ENCODE results near the gene RNU1-1. TPM values are rescaled to one million over a fixed set of nuclear protein-coding genes. Genes with fewer than 3 reads are reported as not detected.
"Not testable (repeated sequence)": the region's sequence is repeated elsewhere in the genome, so short reads cannot be mapped to it uniquely, and the experiment has no call there.

The RNU1-1 gene
- total RNA-seq, 1 experiment from 2014 or later, result not detected

DNA sequence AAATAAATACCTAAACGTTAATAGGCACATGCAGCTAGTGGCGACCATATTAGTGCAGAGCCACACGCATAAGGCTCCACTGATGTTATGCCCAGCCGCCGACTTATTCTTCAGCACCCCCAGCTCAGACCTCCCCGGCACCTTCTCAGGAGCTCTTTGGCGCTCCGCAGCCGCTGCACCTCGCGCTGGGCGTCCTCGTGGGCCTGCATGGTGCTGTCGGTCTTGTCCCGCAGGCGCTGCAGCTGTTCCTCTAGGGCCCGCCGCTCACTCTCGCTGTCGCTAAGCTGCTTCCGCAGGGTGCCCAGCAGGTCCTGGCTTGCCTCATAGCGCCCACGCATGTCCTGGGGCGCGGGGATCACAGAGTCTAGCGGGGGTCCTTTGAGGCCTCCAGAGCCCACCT lies 30.9 kb downstream of the RNU1-1 start:
- not testable (repeated sequence) for H3K36me3 ChIP-seq, H3K9me3 ChIP-seq, H3K27me3 ChIP-seq, DNase-seq, H3K4me3 ChIP-seq

- DNase-seq, result no peak
- no peak overlapping the region for H3K4me3 ChIP-seq
- no peaks in the 10 kb centered on the region; the same call in 1 of the 2 replicates for H3K36me3 ChIP-seq
- H3K9me3 ChIP-seq, result no peaks in the 10 kb centered on the region
- H3K27me3 ChIP-seq, result no peaks in the 10 kb centered on the region
Observed at GRCh38 chr1:16478091-16478490, 36.0 kb downstream of the RNU1-1 start.

GRCh38 chr1:16475771-16476770 lies 38.0 kb downstream of the RNU1-1 start:
- not testable (repeated sequence) for H3K9me3 ChIP-seq, H3K36me3 ChIP-seq, DNase-seq, H3K27me3 ChIP-seq, H3K4me3 ChIP-seq

GRCh38 chr1:16474891-16475290 lies 39.2 kb downstream of the RNU1-1 start:
- DNase-seq, H3K36me3 ChIP-seq, H3K4me3 ChIP-seq, H3K9me3 ChIP-seq, H3K27me3 ChIP-seq: not testable (repeated sequence)

DNA sequence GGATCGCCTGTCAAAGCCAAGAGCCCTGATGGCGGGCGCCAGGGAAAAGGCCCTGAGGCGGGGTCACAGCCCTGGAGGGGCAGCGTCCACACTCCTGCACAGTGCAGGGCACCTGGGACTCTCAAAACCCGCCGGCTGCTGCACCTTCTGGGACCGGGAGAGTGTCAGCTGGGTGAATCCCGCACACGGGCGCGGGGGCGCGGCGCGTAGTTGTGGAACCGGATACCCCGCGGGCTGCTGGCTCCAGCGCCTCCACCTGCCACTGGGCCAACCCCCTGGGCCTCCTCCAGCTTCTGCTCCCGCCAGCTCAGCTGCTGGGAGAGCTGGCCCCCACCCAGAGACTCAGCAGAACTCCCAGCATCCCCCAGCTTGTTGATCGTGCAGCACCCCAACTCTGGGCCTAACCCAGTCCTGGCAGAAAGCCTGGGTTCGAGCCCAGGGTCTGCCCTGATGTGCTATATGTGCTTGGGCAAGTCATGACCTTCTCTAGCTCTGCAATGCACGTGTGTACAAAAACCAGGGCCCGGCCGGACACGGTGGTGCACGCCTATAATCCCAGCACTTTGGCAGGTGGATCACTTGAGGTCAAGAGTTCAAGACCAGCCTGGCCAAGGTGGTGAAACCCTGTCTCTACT lies 39.8 kb downstream of the RNU1-1 start:
- Histone ChIP-seq H3K27me3 (no peaks in the 10 kb centered on the region), H3K4me3 (no peak overlapping the region), H3K36me3 (no peaks in the 10 kb centered on the region; the same call in 1 of the 2 replicates), H3K9me3 (no peaks in the 10 kb centered on the region)
- DNase-seq, result no peak

GRCh38 chr1:16468558-16468957 lies 45.5 kb downstream of the RNU1-1 start:
- H3K4me3 ChIP-seq, result no peak overlapping the region
- H3K36me3 ChIP-seq, result peaks cover 2% of the 10 kb centered on the region; the same call in 1 of the 2 replicates
- no peaks in the 10 kb centered on the region for H3K9me3 ChIP-seq
- no peaks in the 10 kb centered on the region for H3K27me3 ChIP-seq
- no peak for DNase-seq

- no peak for DNase-seq
- no peak overlapping the region for H3K4me3 ChIP-seq
- no peaks in the 10 kb centered on the region for H3K9me3 ChIP-seq
- no peaks in the 10 kb centered on the region for H3K27me3 ChIP-seq
- peaks cover 19% of the 10 kb centered on the region for H3K36me3 ChIP-seq
Observed at GRCh38 chr1:16464917-16465625, 49.0 kb downstream of the RNU1-1 start.

Other genes starting within 250 kb of the RNU1-1 start
- 14.1 and 19.2 TPM in 2 replicates for gene FBXO42, start 161.8 kb downstream of the RNU1-1 start, total RNA-seq (2014; rRNA removed; shearing (Covaris generic); ENCODE audit: low replicate concordance)
- 81.1 and 101 TPM in 2 replicates for gene SZRD1, start 147.0 kb downstream of the RNU1-1 start, total RNA-seq (2014; rRNA removed; shearing (Covaris generic); ENCODE audit: low replicate concordance)
- gene SPATA21, start 76.9 kb downstream of the RNU1-1 start, total RNA-seq (2014; rRNA removed; shearing (Covaris generic); ENCODE audit: low replicate concordance), result not detected in 2 replicates
- 42.4 and 86.0 TPM in 2 replicates for gene NECAP2, start 73.6 kb downstream of the RNU1-1 start, total RNA-seq (2014; rRNA removed; shearing (Covaris generic); ENCODE audit: low replicate concordance)
- 8.1 and 9.2 TPM in 2 replicates for gene NBPF1, start 99.3 kb upstream of the RNU1-1 start, total RNA-seq (2014; rRNA removed; shearing (Covaris generic); ENCODE audit: low replicate concordance)
- not detected in 2 replicates for gene RNU1-3, start 152.7 kb upstream of the RNU1-1 start, total RNA-seq (2014; rRNA removed; shearing (Covaris generic); ENCODE audit: low replicate concordance)
- not detected in 2 replicates for gene RNU1-4, start 226.2 kb upstream of the RNU1-1 start, total RNA-seq (2014; rRNA removed; shearing (Covaris generic); ENCODE audit: low replicate concordance)

Measured in MG63 (cell line).